ENCODE data around the gene LINC00237. TPM values are rescaled to one million over a fixed set of nuclear protein-coding genes. Genes with fewer than 3 reads are reported as not detected.

The LINC00237 gene
- total RNA-seq: not detected in 2 replicates
- total RNA-seq (2013): 0.23 TPM
- 0.07 TPM in 1 of 2 replicates, not detected in the other for polyA plus RNA-seq
- polyA minus RNA-seq: not detected in 2 replicates

DNA sequence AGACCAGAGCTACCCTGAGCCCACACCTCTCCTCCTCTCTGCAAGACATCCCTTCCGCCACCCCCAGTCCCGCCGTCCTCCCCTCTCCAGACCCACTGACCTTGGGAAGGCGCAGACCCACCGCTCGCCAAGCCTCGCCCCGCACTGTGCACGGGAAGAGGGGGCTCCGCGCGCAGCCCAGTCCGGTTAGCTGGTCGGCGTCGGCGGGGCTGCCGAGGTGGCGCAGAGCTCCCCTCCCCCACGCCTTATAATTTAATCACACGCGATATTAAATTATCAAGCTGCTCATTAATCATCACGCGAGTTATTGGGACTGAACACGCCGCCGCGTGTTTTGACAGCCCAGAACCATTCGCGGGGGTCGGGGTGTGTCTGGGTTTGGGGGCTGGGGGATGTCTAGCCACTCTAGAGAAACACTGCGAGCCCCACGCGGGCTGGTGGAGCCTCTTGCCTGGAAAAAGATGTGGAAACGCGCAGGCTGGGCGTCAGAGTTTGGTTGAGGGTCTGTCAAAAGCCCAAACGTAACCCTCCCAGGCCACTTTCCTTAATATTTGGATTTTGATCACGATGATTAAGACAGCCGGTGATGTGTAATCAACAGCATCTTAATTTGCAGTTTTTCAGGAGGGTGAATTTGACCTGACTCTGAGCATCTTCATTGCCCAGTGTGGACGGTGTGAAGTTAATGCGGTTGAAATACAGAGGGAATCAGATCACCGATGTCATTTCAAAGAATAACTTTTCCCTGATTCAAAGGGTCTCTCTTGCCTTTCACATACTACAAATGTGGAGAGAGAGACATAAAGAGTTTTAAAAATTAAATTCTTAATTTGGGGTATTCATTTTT, at the start of gene LINC00237:
Gene LINC00237 (minus strand): TSS at position 188 of the 847 bp plus-strand sequence.
- H3K4me3 Mint-ChIP-seq: no peak within 1 kb of the TSS

More for the DNA sequence above, at the start of gene LINC00237:
- no peaks in the 10 kb centered on the region for H3K79me2 ChIP-seq (ENCODE audit: control insufficient read depth, insufficient read depth, low read length)
- Mint-ChIP-seq H3K4me1 (peaks cover 27% of the 10 kb centered on the region), H3K27ac (no peak within 1 kb of the TSS), H3K9me3 (ENCODE audit: insufficient read depth) (no peaks in the 10 kb centered on the region), H3K27me3 (peaks cover 65% of the 10 kb centered on the region)
- H2AFZ ChIP-seq (ENCODE audit: insufficient read depth, low read depth, low read length, poor library complexity, severe bottlenecking): peak within 1 kb of the TSS; percentile 48
- peak within 1 kb of the TSS; percentile 55 for H3K4me2 ChIP-seq (replicated peaks; ENCODE audit: low read depth, low read length, poor library complexity, severe bottlenecking)
- H3K27ac ChIP-seq (ENCODE audit: low read length in 2 of 2): no peak within 1 kb of the TSS
- H3K9me3 ChIP-seq (ENCODE audit: control extremely low read depth in 1 of 3, control insufficient read depth in 2 of 3, insufficient read depth in 1 of 3, low read length in 2 of 3): peaks cover 1 to 50% (median 8%) of the 10 kb centered on the region in 3 donors
- ChIA-PET CTCF (no interaction called here), POLR2A (no interaction called here)
- H3K27me3 ChIP-seq (replicated peaks in 1 of 4; ENCODE audit: control extremely low read depth in 1 of 4, control insufficient read depth in 3 of 4, insufficient read depth in 4 of 4, low read length in 3 of 4): peaks cover 0 to 77% (median 55%) of the 10 kb centered on the region in 4 experiments
- no peak within 1 kb of the TSS for H3K4me3 ChIP-seq (ENCODE audit: control extremely low read depth in 1 of 5, extremely low read depth in 1 of 5, insufficient read depth in 1 of 5, low read depth in 2 of 5, low read length in 4 of 5)
- intact Hi-C loops (cut with micrococcal nuclease): no loop called here
- H3K36me3 ChIP-seq (replicated peaks in 1 of 2; ENCODE audit: control extremely low read depth in 1 of 2, control insufficient read depth in 1 of 2, extremely low read depth in 1 of 2, insufficient read depth in 2 of 2, low read length in 1 of 2): no peaks in the 10 kb centered on the region
- WGBS (ENCODE audit: insufficient coverage): 10% methylated on average over 31 of the region's 43 CpGs
- TF ChIP-seq EZH2 (IDR thresholded peaks at IDR 0.05; ENCODE audit: borderline replicate concordance, insufficient read depth, low read depth, low read length, poor library complexity, severe bottlenecking): no peak
- TF ChIP-seq, protein P1, sequence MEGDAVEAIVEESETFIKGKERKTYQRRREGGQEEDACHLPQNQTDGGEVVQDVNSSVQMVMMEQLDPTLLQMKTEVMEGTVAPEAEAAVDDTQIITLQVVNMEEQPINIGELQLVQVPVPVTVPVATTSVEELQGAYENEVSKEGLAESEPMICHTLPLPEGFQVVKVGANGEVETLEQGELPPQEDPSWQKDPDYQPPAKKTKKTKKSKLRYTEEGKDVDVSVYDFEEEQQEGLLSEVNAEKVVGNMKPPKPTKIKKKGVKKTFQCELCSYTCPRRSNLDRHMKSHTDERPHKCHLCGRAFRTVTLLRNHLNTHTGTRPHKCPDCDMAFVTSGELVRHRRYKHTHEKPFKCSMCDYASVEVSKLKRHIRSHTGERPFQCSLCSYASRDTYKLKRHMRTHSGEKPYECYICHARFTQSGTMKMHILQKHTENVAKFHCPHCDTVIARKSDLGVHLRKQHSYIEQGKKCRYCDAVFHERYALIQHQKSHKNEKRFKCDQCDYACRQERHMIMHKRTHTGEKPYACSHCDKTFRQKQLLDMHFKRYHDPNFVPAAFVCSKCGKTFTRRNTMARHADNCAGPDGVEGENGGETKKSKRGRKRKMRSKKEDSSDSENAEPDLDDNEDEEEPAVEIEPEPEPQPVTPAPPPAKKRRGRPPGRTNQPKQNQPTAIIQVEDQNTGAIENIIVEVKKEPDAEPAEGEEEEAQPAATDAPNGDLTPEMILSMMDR (IDR thresholded peaks at IDR 0.05): no peak
- peaks cover 35 to 47% of the 10 kb centered on the region in 2 donors for H3K4me1 ChIP-seq (ENCODE audit: control insufficient read depth in 2 of 2, insufficient read depth in 2 of 2, low read length in 2 of 2)
- DNase-seq (peak; percentile 29), ATAC-seq (ENCODE audit: low read depth) (no peak)
- no peaks in the 10 kb centered on the region for H4K20me1 ChIP-seq (ENCODE audit: control insufficient read depth, insufficient read depth, low read length, poor library complexity, severe bottlenecking)
- no peak within 1 kb of the TSS for H3K9ac ChIP-seq (ENCODE audit: low read length)

Data from B cell (primary cell).